GM04503 (cell line): Measurements from ENCODE around the gene PKN3.
"Not testable (repeated sequence)": the region's sequence is repeated elsewhere in the genome, so short reads cannot be mapped to it uniquely, and the experiment has no call there.

Source experiments
- DNase-seq: peaks from one replicate; pipeline ENCODE4 v3.0.0-alpha.2; 2012; ENCODE audit warnings: low read depth

PKN3 gene

GRCh38 chr9:128702445-128702948 lies at the start of gene PKN3:
Gene PKN3, plus strand, starts transcription at chr9:128702503. Its CDS starts 413 bp downstream, at chr9:128702916.
- no peak for DNase-seq

- DNase-seq = no peak
These were observed 48.4 kb upstream of the PKN3 start for GRCh38 chr9:128653908-128654307.

GRCh38 chr9:128654481-128654880 lies 47.8 kb upstream of the PKN3 start:
- DNase-seq = no peak

- peak; percentile 52 for DNase-seq
These were observed 45.6 kb upstream of the PKN3 start, which contains the start of gene DYNC2I2 for GRCh38 chr9:128656416-128657343. Gene DYNC2I2, minus strand, starts transcription at chr9:128656847. Its CDS starts 121 bp downstream, at chr9:128656726.

GRCh38 chr9:128657344-128657704 lies 45.0 kb upstream of the PKN3 start:
- DNase-seq = no peak

GRCh38 chr9:128657796-128658195 lies 44.5 kb upstream of the PKN3 start:
- no peak for DNase-seq

- DNase-seq = not testable (repeated sequence)
These were observed 35.8 kb upstream of the PKN3 start for GRCh38 chr9:128666481-128666941.

GRCh38 chr9:128669786-128670185 lies 32.5 kb upstream of the PKN3 start:
- no peak for DNase-seq

GRCh38 chr9:128675382-128675781 lies 26.9 kb upstream of the PKN3 start:
- no peak for DNase-seq

- DNase-seq = no peak
These were observed 24.5 kb upstream of the PKN3 start for GRCh38 chr9:128677794-128678193.

- DNase-seq = no peak
These were observed 18.8 kb upstream of the PKN3 start for GRCh38 chr9:128683340-128684064.

GRCh38 chr9:128684065-128684324 lies 18.3 kb upstream of the PKN3 start:
- DNase-seq = no peak

GRCh38 chr9:128684325-128685199 lies 17.7 kb upstream of the PKN3 start:
- DNase-seq = peak; percentile 47

GRCh38 chr9:128685636-128686489 lies 16.4 kb upstream of the PKN3 start:
- no peak for DNase-seq

- no peak for DNase-seq
These were observed 14.8 kb upstream of the PKN3 start for GRCh38 chr9:128687453-128687852.

- DNase-seq = peak; percentile 49
These were observed 13.6 kb upstream of the PKN3 start, which contains the start of gene SET for GRCh38 chr9:128688501-128689292. Gene SET, plus strand, starts transcription at chr9:128689222. Its CDS starts 361 bp downstream, at chr9:128689583.

GRCh38 chr9:128689293-128689774 lies 13.0 kb upstream of the PKN3 start:
- no peak for DNase-seq

GRCh38 chr9:128689820-128690683 lies 12.3 kb upstream of the PKN3 start:
- no peak for DNase-seq

- DNase-seq = no peak
These were observed 11.6 kb upstream of the PKN3 start for GRCh38 chr9:128690684-128691034.
